ENCODE measurements around the gene VSTM2L. TPM values are rescaled to one million over a fixed set of nuclear protein-coding genes. Genes with fewer than 3 reads are reported as not detected.
"Not testable (repeated sequence)": the region's sequence is repeated elsewhere in the genome, so short reads cannot be mapped to it uniquely, and the experiment has no call there.

Gene VSTM2L
- polyA plus RNA-seq, 1 donor from 2014 or later: not detected

- Mint-ChIP-seq H3K4me1 (no peaks in the 10 kb centered on the region), H3K27ac (no peak overlapping the region), H3K36me3 (peaks cover 2% of the 10 kb centered on the region), H3K27me3 (peaks cover 1% of the 10 kb centered on the region), H3K9me3 (peaks cover 0 to 3% (median 0%) of the 10 kb centered on the region in 3 donors), H3K4me3 (no peak overlapping the region)
Measured at GRCh38 chr20:37941992-37942391, 39.1 kb downstream of the VSTM2L start.

GRCh38 chr20:37943033-37943432, 40.1 kb downstream of the VSTM2L start:
- no peak overlapping the region for H3K4me3 Mint-ChIP-seq
- peaks cover 5% of the 10 kb centered on the region for H3K27me3 Mint-ChIP-seq
- no peak overlapping the region for H3K27ac Mint-ChIP-seq
- H3K9me3 Mint-ChIP-seq: peaks cover 2 to 7% (median 5%) of the 10 kb centered on the region in 3 donors
- H3K4me1 Mint-ChIP-seq: no peaks in the 10 kb centered on the region
- H3K36me3 Mint-ChIP-seq: peaks cover 1% of the 10 kb centered on the region

- H3K36me3 Mint-ChIP-seq: peaks cover 1% of the 10 kb centered on the region
- no peak overlapping the region for H3K4me3 Mint-ChIP-seq
- peak overlapping the region in 1 of 3 donors; percentile 63 for H3K27ac Mint-ChIP-seq
- peaks cover 2 to 10% (median 5%) of the 10 kb centered on the region in 3 donors for H3K9me3 Mint-ChIP-seq
- no peaks in the 10 kb centered on the region for H3K4me1 Mint-ChIP-seq
- peaks cover 5% of the 10 kb centered on the region for H3K27me3 Mint-ChIP-seq
Measured at GRCh38 chr20:37943501-37944455, 40.9 kb downstream of the VSTM2L start.

- Mint-ChIP-seq H3K4me1 (no peaks in the 10 kb centered on the region), H3K36me3 (peaks cover 1% of the 10 kb centered on the region)
Measured at GRCh38 chr20:37944456-37944981, 41.6 kb downstream of the VSTM2L start.

GRCh38 chr20:37945091-37945547, 42.2 kb downstream of the VSTM2L start:
- Mint-ChIP-seq H3K27ac (no peak overlapping the region), H3K4me3 (no peak overlapping the region), H3K9me3 (peaks cover 2 to 10% (median 7%) of the 10 kb centered on the region in 3 donors)

More at GRCh38 chr20:37944456-37944981, 41.6 kb downstream of the VSTM2L start:
- Mint-ChIP-seq H3K4me3 (no peak overlapping the region), H3K9me3 (peaks cover 2 to 10% (median 5%) of the 10 kb centered on the region in 3 donors), H3K27me3 (peaks cover 5% of the 10 kb centered on the region), H3K27ac (no peak overlapping the region)

GRCh38 chr20:37946946-37947345, 44.0 kb downstream of the VSTM2L start:
- Mint-ChIP-seq H3K9me3 (peaks cover 2 to 10% (median 7%) of the 10 kb centered on the region in 3 donors), H3K36me3 (peaks cover 4% of the 10 kb centered on the region), H3K4me3 (no peak overlapping the region), H3K4me1 (no peaks in the 10 kb centered on the region), H3K27me3 (peaks cover 5% of the 10 kb centered on the region), H3K27ac (no peak overlapping the region)

More at GRCh38 chr20:37945091-37945547, 42.2 kb downstream of the VSTM2L start:
- Mint-ChIP-seq H3K36me3 (peaks cover 4% of the 10 kb centered on the region), H3K27me3 (peaks cover 5% of the 10 kb centered on the region), H3K4me1 (no peaks in the 10 kb centered on the region)

GRCh38 chr20:37947943-37948342, 45.0 kb downstream of the VSTM2L start:
- Mint-ChIP-seq H3K27me3 (peaks cover 3% of the 10 kb centered on the region), H3K27ac (peak overlapping the region in 1 of 3 donors; percentile 87), H3K4me1 (no peaks in the 10 kb centered on the region), H3K36me3 (peaks cover 4% of the 10 kb centered on the region), H3K4me3 (peak overlapping the region in 1 of 4 donors; percentile 52), H3K9me3 (peaks cover 2 to 7% (median 7%) of the 10 kb centered on the region in 3 donors)

GRCh38 chr20:37948956-37949355, 46.0 kb downstream of the VSTM2L start:
- H3K27ac Mint-ChIP-seq: peak overlapping the region in 1 of 3 donors; percentile 49
- H3K27me3 Mint-ChIP-seq: peaks cover 3% of the 10 kb centered on the region
- H3K4me3 Mint-ChIP-seq: no peak overlapping the region
- peaks cover 4% of the 10 kb centered on the region for H3K36me3 Mint-ChIP-seq
- H3K9me3 Mint-ChIP-seq: peaks cover 2 to 7% (median 7%) of the 10 kb centered on the region in 3 donors
- no peaks in the 10 kb centered on the region for H3K4me1 Mint-ChIP-seq

GRCh38 chr20:37954190-37954589, 51.3 kb downstream of the VSTM2L start:
- H3K4me1 Mint-ChIP-seq: no peaks in the 10 kb centered on the region
- H3K4me3 Mint-ChIP-seq: no peak overlapping the region
- peaks cover 4% of the 10 kb centered on the region for H3K36me3 Mint-ChIP-seq
- no peak overlapping the region for H3K27ac Mint-ChIP-seq
- H3K9me3 Mint-ChIP-seq: peaks cover 0 to 8% (median under 1%) of the 10 kb centered on the region in 3 donors
- peaks cover 10% of the 10 kb centered on the region for H3K27me3 Mint-ChIP-seq

- H3K27ac Mint-ChIP-seq: no peak overlapping the region
- H3K27me3 Mint-ChIP-seq: peaks cover 10% of the 10 kb centered on the region
- H3K36me3 Mint-ChIP-seq: peaks cover 4% of the 10 kb centered on the region
- no peak overlapping the region for H3K4me3 Mint-ChIP-seq
- no peaks in the 10 kb centered on the region for H3K4me1 Mint-ChIP-seq
- peaks cover 0 to 8% (median 4%) of the 10 kb centered on the region in 3 donors for H3K9me3 Mint-ChIP-seq
Measured at GRCh38 chr20:37954626-37955025, 51.7 kb downstream of the VSTM2L start.

GRCh38 chr20:37955511-37955910, 52.6 kb downstream of the VSTM2L start:
- H3K9me3 Mint-ChIP-seq: peaks cover 0 to 7% (median 6%) of the 10 kb centered on the region in 3 donors
- H3K27me3 Mint-ChIP-seq: peaks cover 11% of the 10 kb centered on the region
- H3K4me1 Mint-ChIP-seq: no peaks in the 10 kb centered on the region
- no peak overlapping the region for H3K4me3 Mint-ChIP-seq
- H3K36me3 Mint-ChIP-seq: peaks cover 2% of the 10 kb centered on the region
- H3K27ac Mint-ChIP-seq: no peak overlapping the region

GRCh38 chr20:37956107-37956585, 53.2 kb downstream of the VSTM2L start:
- Mint-ChIP-seq H3K27ac (no peak overlapping the region), H3K4me1 (no peaks in the 10 kb centered on the region), H3K4me3 (no peak overlapping the region), H3K9me3 (peaks cover 2 to 13% (median 6%) of the 10 kb centered on the region in 3 donors), H3K36me3 (peaks cover 2% of the 10 kb centered on the region), H3K27me3 (peaks cover 11% of the 10 kb centered on the region)

- Mint-ChIP-seq H3K4me1 (no peaks in the 10 kb centered on the region), H3K27ac (no peak overlapping the region), H3K4me3 (no peak overlapping the region), H3K36me3 (peaks cover 2% of the 10 kb centered on the region), H3K27me3 (peaks cover 11% of the 10 kb centered on the region), H3K9me3 (peaks cover 2 to 18% (median 9%) of the 10 kb centered on the region in 3 donors)
Measured at GRCh38 chr20:37958856-37959520, 56.1 kb downstream of the VSTM2L start.

GRCh38 chr20:37961066-37961465, 58.1 kb downstream of the VSTM2L start:
- no peaks in the 10 kb centered on the region for H3K4me1 Mint-ChIP-seq
- peaks cover 3% of the 10 kb centered on the region for H3K27me3 Mint-ChIP-seq
- H3K9me3 Mint-ChIP-seq: peaks cover 2 to 30% (median 10%) of the 10 kb centered on the region in 3 donors
- H3K4me3 Mint-ChIP-seq: no peak overlapping the region
- no peak overlapping the region for H3K27ac Mint-ChIP-seq
- H3K36me3 Mint-ChIP-seq: peaks cover 2% of the 10 kb centered on the region

- not testable (repeated sequence) for H3K36me3 Mint-ChIP-seq
- H3K9me3 Mint-ChIP-seq: peaks cover 5 to 41% (median 13%) of the 10 kb centered on the region in 3 donors
Measured at GRCh38 chr20:37963483-37963882, 60.6 kb downstream of the VSTM2L start.

More at GRCh38 chr20:37963483-37963882, 60.6 kb downstream of the VSTM2L start:
- not testable (repeated sequence) for H3K27ac Mint-ChIP-seq, H3K4me1 Mint-ChIP-seq, H3K27me3 Mint-ChIP-seq, H3K4me3 Mint-ChIP-seq

Measured in IgD-negative memory B cell (primary cell).